ENCODE data around the gene RNU1-2.

GRCh38 chr1:16927256-16927655, 31.5 kb downstream of the RNU1-2 start:
- no peak for TF ChIP-seq EP300 (IDR thresholded peaks at IDR 0.05)
- TF ChIP-seq, protein P1, sequence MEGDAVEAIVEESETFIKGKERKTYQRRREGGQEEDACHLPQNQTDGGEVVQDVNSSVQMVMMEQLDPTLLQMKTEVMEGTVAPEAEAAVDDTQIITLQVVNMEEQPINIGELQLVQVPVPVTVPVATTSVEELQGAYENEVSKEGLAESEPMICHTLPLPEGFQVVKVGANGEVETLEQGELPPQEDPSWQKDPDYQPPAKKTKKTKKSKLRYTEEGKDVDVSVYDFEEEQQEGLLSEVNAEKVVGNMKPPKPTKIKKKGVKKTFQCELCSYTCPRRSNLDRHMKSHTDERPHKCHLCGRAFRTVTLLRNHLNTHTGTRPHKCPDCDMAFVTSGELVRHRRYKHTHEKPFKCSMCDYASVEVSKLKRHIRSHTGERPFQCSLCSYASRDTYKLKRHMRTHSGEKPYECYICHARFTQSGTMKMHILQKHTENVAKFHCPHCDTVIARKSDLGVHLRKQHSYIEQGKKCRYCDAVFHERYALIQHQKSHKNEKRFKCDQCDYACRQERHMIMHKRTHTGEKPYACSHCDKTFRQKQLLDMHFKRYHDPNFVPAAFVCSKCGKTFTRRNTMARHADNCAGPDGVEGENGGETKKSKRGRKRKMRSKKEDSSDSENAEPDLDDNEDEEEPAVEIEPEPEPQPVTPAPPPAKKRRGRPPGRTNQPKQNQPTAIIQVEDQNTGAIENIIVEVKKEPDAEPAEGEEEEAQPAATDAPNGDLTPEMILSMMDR (IDR thresholded peaks at IDR 0.05): no peak
- TF ChIP-seq POLR2A (IDR thresholded peaks at IDR 0.05): no peak

All from ovary (tissue), 3 donors.